Measurements from ENCODE around the gene ARHGAP22. TPM values are rescaled to one million over a fixed set of nuclear protein-coding genes. Genes with fewer than 3 reads are reported as not detected.

The ARHGAP22 gene
- total RNA-seq, 1 experiment from 2014 or later = 9.9 TPM

GRCh38 chr10:48490946-48491345 is 113.9 kb downstream of the ARHGAP22 start (continued):
- TF ChIP-seq, protein P1, sequence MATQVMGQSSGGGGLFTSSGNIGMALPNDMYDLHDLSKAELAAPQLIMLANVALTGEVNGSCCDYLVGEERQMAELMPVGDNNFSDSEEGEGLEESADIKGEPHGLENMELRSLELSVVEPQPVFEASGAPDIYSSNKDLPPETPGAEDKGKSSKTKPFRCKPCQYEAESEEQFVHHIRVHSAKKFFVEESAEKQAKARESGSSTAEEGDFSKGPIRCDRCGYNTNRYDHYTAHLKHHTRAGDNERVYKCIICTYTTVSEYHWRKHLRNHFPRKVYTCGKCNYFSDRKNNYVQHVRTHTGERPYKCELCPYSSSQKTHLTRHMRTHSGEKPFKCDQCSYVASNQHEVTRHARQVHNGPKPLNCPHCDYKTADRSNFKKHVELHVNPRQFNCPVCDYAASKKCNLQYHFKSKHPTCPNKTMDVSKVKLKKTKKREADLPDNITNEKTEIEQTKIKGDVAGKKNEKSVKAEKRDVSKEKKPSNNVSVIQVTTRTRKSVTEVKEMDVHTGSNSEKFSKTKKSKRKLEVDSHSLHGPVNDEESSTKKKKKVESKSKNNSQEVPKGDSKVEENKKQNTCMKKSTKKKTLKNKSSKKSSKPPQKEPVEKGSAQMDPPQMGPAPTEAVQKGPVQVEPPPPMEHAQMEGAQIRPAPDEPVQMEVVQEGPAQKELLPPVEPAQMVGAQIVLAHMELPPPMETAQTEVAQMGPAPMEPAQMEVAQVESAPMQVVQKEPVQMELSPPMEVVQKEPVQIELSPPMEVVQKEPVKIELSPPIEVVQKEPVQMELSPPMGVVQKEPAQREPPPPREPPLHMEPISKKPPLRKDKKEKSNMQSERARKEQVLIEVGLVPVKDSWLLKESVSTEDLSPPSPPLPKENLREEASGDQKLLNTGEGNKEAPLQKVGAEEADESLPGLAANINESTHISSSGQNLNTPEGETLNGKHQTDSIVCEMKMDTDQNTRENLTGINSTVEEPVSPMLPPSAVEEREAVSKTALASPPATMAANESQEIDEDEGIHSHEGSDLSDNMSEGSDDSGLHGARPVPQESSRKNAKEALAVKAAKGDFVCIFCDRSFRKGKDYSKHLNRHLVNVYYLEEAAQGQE (IDR thresholded peaks at IDR 0.05; ENCODE audit: low read depth) = no peak
- TF ChIP-seq CBX3 (IDR thresholded peaks at IDR 0.05; ENCODE audit: low read depth) = no peak
- no peak for TF ChIP-seq SP1 (IDR thresholded peaks at IDR 0.05; ENCODE audit: low read depth)
- no peak for TF ChIP-seq EGR1 (IDR thresholded peaks at IDR 0.05; ENCODE audit: low read depth)
- TF ChIP-seq, protein P2, sequence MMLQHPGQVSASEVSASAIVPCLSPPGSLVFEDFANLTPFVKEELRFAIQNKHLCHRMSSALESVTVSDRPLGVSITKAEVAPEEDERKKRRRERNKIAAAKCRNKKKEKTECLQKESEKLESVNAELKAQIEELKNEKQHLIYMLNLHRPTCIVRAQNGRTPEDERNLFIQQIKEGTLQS (IDR thresholded peaks at IDR 0.05) = no peak
- no peak for TF ChIP-seq TCF7L2 (IDR thresholded peaks at IDR 0.05; ENCODE audit: borderline replicate concordance, extremely low read depth, insufficient read depth, insufficient read length)

GRCh38 chr10:48490571-48490940 is 114.3 kb downstream of the ARHGAP22 start:
- H3K36me3 ChIP-seq (ENCODE audit: control insufficient read depth in 1 of 2, insufficient read depth in 2 of 2, low read length in 2 of 2) = no peaks in the 10 kb centered on the region; a peak in 1 of 4 replicates
- ChIA-PET RAD21 (ENCODE audit: low non-redundant PET in 1 of 2, low total read pairs in 2 of 2, uncharacterized antibody in 2 of 2, unreplicated experiment in 2 of 2) (no interaction called here), CTCF (no interaction called here), POLR2A (no interaction called here)
- no peak overlapping the region for H3K4me3 ChIP-seq (replicated peaks in 1 of 2; ENCODE audit: low read depth in 1 of 2, low read length in 2 of 2)
- H3K4me2 ChIP-seq (ENCODE audit: low read length) = no peak overlapping the region
- intact Hi-C loops (cut with micrococcal nuclease) = no loop called here
- no peak overlapping the region for H3K27ac ChIP-seq (ENCODE audit: low read depth, low read length)
- no peak for TF ChIP-seq RAD21 (IDR thresholded peaks at IDR 0.05; ENCODE audit: low read depth)
- TF ChIP-seq POLR2AphosphoS5 (IDR thresholded peaks at IDR 0.05; ENCODE audit: low read depth, low read length) = no peak
- no peak for TF ChIP-seq EZH2 (IDR thresholded peaks at IDR 0.05)
- TF ChIP-seq ZFX (IDR thresholded peaks at IDR 0.05) = no peak
- no peak for TF ChIP-seq CEBPB (IDR thresholded peaks at IDR 0.05; ENCODE audit: low read depth)
- TF ChIP-seq POLR2A (IDR thresholded peaks at IDR 0.05; ENCODE audit: borderline replicate concordance, extremely low read depth, insufficient read depth, insufficient read length) = no peak
- TF ChIP-seq, protein P1 (IDR thresholded peaks at IDR 0.05; ENCODE audit: low read depth) = no peak
- TF ChIP-seq, protein P2 (IDR thresholded peaks at IDR 0.05) = no peak
- TF ChIP-seq ELF1 (IDR thresholded peaks at IDR 0.05; ENCODE audit: borderline replicate concordance, low read depth) = no peak
- no peaks in the 10 kb centered on the region for H3K27me3 ChIP-seq (ENCODE audit: insufficient read depth, low read length)
- DNase-seq (ENCODE audit: low read depth, low spot score) (no peak), ATAC-seq (no peak)
- H3K9ac ChIP-seq (ENCODE audit: low read length) = no peak overlapping the region
- H3K4me1 ChIP-seq (ENCODE audit: control insufficient read depth in 1 of 2, insufficient read depth in 2 of 2, low read length in 2 of 2) = no peaks in the 10 kb centered on the region; a peak in 1 of 4 replicates
- H4K20me1 ChIP-seq (ENCODE audit: insufficient read depth) = no peaks in the 10 kb centered on the region
- no peak overlapping the region for H2AFZ ChIP-seq (ENCODE audit: low read depth, low read length, poor library complexity, severe bottlenecking)
- no peaks in the 10 kb centered on the region for H3K9me3 ChIP-seq (ENCODE audit: control insufficient read depth in 1 of 2, insufficient read depth in 1 of 2, low read depth in 1 of 2, low read length in 2 of 2)
- no peaks in the 10 kb centered on the region for H3K79me2 ChIP-seq (ENCODE audit: insufficient read depth, low read length)
- H3K9me2 ChIP-seq (ENCODE audit: insufficient read depth) = no peaks in the 10 kb centered on the region
- no TSS peak for BruUV-seq (replicated peaks)

All from HCT116 (cell line).